ENCODE results near the gene SIK2. TPM values are rescaled to one million over a fixed set of nuclear protein-coding genes. Genes with fewer than 3 reads are reported as not detected.

Gene SIK2
- total RNA-seq, 1 experiment from 2014 or later: 9.0 TPM

GRCh38 chr11:111691741-111692140, 89.5 kb downstream of the SIK2 start:
- BruUV-seq (replicated peaks): no TSS peak
- Histone ChIP-seq H3K9me2 (replicated peaks; ENCODE audit: low read length) (no peaks in the 10 kb centered on the region), H2AFZ (ENCODE audit: low read length) (no peak overlapping the region), H3K9me3 (ENCODE audit: low read length) (no peaks in the 10 kb centered on the region), H3K27me3 (ENCODE audit: low read length) (no peaks in the 10 kb centered on the region), H3K4me3 (ENCODE audit: low read length) (no peak overlapping the region), H3K9ac (ENCODE audit: low read length) (no peak overlapping the region), H3K4me2 (ENCODE audit: low read length) (no peak overlapping the region), H3K79me2 (ENCODE audit: low read length) (no peaks in the 10 kb centered on the region), H3K36me3 (ENCODE audit: low read depth, low read length) (peaks cover 14% of the 10 kb centered on the region), H3K27ac (ENCODE audit: low read length) (no peak overlapping the region), H3K4me1 (ENCODE audit: insufficient read depth, low read length) (peaks cover 7% of the 10 kb centered on the region; the same call in 1 of the 2 replicates), H3F3A (ENCODE audit: low read length, unreplicated experiment) (no peaks in the 10 kb centered on the region), H4K20me1 (ENCODE audit: low read length) (no peaks in the 10 kb centered on the region)
- no peak for DNase-seq
- ChIA-PET POLR2A (ENCODE audit: unreplicated experiment) (no interaction called here), CTCF (no interaction called here)
- intact Hi-C loops (cut with micrococcal nuclease): no loop called here
- no peak for ATAC-seq
- TF ChIP-seq CTCF (conservative IDR thresholded peaks at IDR 0.05; ENCODE audit: low read depth, low read length) (no peak), EZH2phosphoT487 (IDR thresholded peaks at IDR 0.05; ENCODE audit: borderline replicate concordance, low read length) (no peak), EZH2 (IDR thresholded peaks at IDR 0.05; ENCODE audit: low read length, unreplicated experiment) (no peak)

- Histone ChIP-seq H3K27ac (ENCODE audit: low read length) (no peak overlapping the region), H4K20me1 (ENCODE audit: low read length) (no peaks in the 10 kb centered on the region), H3K36me3 (ENCODE audit: low read depth, low read length) (peaks cover 8% of the 10 kb centered on the region; the same call in 1 of the 2 replicates), H3K9me2 (replicated peaks; ENCODE audit: low read length) (no peaks in the 10 kb centered on the region), H2AFZ (ENCODE audit: low read length) (no peak overlapping the region), H3K9ac (ENCODE audit: low read length) (no peak overlapping the region), H3K9me3 (ENCODE audit: low read length) (no peaks in the 10 kb centered on the region), H3K4me2 (ENCODE audit: low read length) (no peak overlapping the region), H3K4me3 (ENCODE audit: low read length) (no peak overlapping the region), H3K79me2 (ENCODE audit: low read length) (no peaks in the 10 kb centered on the region), H3F3A (ENCODE audit: low read length, unreplicated experiment) (no peaks in the 10 kb centered on the region), H3K4me1 (ENCODE audit: insufficient read depth, low read length) (peaks cover 7% of the 10 kb centered on the region; the same call in 1 of the 2 replicates), H3K27me3 (ENCODE audit: low read length) (no peaks in the 10 kb centered on the region)
- intact Hi-C loops (cut with micrococcal nuclease): no loop called here
- CTCF ChIA-PET: no interaction called here
- POLR2A ChIA-PET (ENCODE audit: unreplicated experiment): no interaction called here
- no peak for DNase-seq
- no TSS peak for BruUV-seq (replicated peaks)
- TF ChIP-seq CTCF (conservative IDR thresholded peaks at IDR 0.05; ENCODE audit: low read depth, low read length): no peak
- TF ChIP-seq EZH2phosphoT487 (IDR thresholded peaks at IDR 0.05; ENCODE audit: borderline replicate concordance, low read length): no peak
- TF ChIP-seq EZH2 (IDR thresholded peaks at IDR 0.05; ENCODE audit: low read length, unreplicated experiment): no peak
- no peak for ATAC-seq
These were observed 91.1 kb downstream of the SIK2 start for GRCh38 chr11:111693224-111693937.

- Histone ChIP-seq H4K20me1 (ENCODE audit: low read length) (no peaks in the 10 kb centered on the region), H3K9me3 (ENCODE audit: low read length) (no peaks in the 10 kb centered on the region), H2AFZ (ENCODE audit: low read length) (no peak overlapping the region), H3K9me2 (replicated peaks; ENCODE audit: low read length) (no peaks in the 10 kb centered on the region), H3K4me3 (ENCODE audit: low read length) (no peak overlapping the region), H3K4me1 (ENCODE audit: insufficient read depth, low read length) (peaks cover 7% of the 10 kb centered on the region; the same call in 1 of the 2 replicates), H3K27me3 (ENCODE audit: low read length) (no peaks in the 10 kb centered on the region), H3K36me3 (ENCODE audit: low read depth, low read length) (no peaks in the 10 kb centered on the region), H3K27ac (ENCODE audit: low read length) (no peak overlapping the region), H3F3A (ENCODE audit: low read length, unreplicated experiment) (no peaks in the 10 kb centered on the region), H3K4me2 (ENCODE audit: low read length) (no peak overlapping the region), H3K9ac (ENCODE audit: low read length) (no peak overlapping the region), H3K79me2 (ENCODE audit: low read length) (no peaks in the 10 kb centered on the region)
- BruUV-seq (replicated peaks): no TSS peak
- ATAC-seq (no peak; the same call in 1 of the 2 replicates), DNase-seq (no peak)
- CTCF ChIA-PET: no interaction called here
- POLR2A ChIA-PET (ENCODE audit: unreplicated experiment): interaction anchor here (0.9 kb wide), 1 partner anchor 72 kb away, joined by 7 read pairs; no protein-coding TSS in a partner anchor
- intact Hi-C loops (cut with micrococcal nuclease): no loop called here
- TF ChIP-seq EZH2 (IDR thresholded peaks at IDR 0.05; ENCODE audit: low read length, unreplicated experiment) (no peak), CTCF (conservative IDR thresholded peaks at IDR 0.05; ENCODE audit: low read depth, low read length) (no peak)
These were observed 92.6 kb downstream of the SIK2 start for GRCh38 chr11:111694851-111695250.

All from PC-3 (cell line).